DND-41 (cell line): ENCODE data around the gene TFCP2L1.

Source experiments
- ATAC-seq: fragments of 200-7000 bp; cut with Tn5 transposase; 3 replicates; pipeline ENCODE4 v1.9.1; 2021; ENCODE audit warnings: low read depth; ENCODE audit not compliant: insufficient read depth
- DNase-seq: peaks from one replicate; pipeline ENCODE4 v3.0.0-alpha.2; 2020
- H2AFZ ChIP-seq: 2 replicates; pipeline ENCODE4 v1.6.0; 2012; ENCODE audit warnings: low read depth, low read length
- H3K27ac ChIP-seq: 2 replicates; pipeline ENCODE4 v1.5.1; 2012; ENCODE audit warnings: low read length, inconsistent platforms
- H3K27me3 ChIP-seq: fragments of 200-600 bp; sonication (generic); 2 replicates; pipeline ENCODE4 v1.6.0; 2012; ENCODE audit warnings: low read length, mild to moderate bottlenecking, inconsistent platforms; ENCODE audit not compliant: insufficient read depth, poor library complexity
- H3K36me3 ChIP-seq: 2 replicates; pipeline ENCODE4 v1.5.1; 2012; ENCODE audit warnings: low read length, inconsistent platforms; ENCODE audit not compliant: insufficient read depth
- H3K4me1 ChIP-seq: 2 replicates; pipeline ENCODE4 v1.5.1; 2012; ENCODE audit warnings: mild to moderate bottlenecking, low read length; ENCODE audit not compliant: insufficient read depth
- H3K4me2 ChIP-seq: 2 replicates; pipeline ENCODE4 v1.6.0; 2012; ENCODE audit warnings: mild to moderate bottlenecking, moderate library complexity, low read length, inconsistent platforms; ENCODE audit not compliant: insufficient read depth
- H3K4me3 ChIP-seq, 2 experiments: fragments of 200-600 bp in 1 of 2; shearing (Covaris generic) in 1 of 2; 2 replicates each; pipeline ENCODE4 v1.5.1; 2012 to 2016; ENCODE audit warnings: inconsistent platforms in 2 of 2, low read length in 2 of 2, mild to moderate bottlenecking in 2 of 2, low read depth in 1 of 2, moderate library complexity in 1 of 2
- H3K79me2 ChIP-seq: 2 replicates; pipeline ENCODE4 v1.6.0; 2012; ENCODE audit warnings: low read length, inconsistent platforms; ENCODE audit not compliant: insufficient read depth
- H3K9ac ChIP-seq: 2 replicates; pipeline ENCODE4 v1.6.0; 2012; ENCODE audit warnings: low read depth, mild to moderate bottlenecking, inconsistent platforms, low read length, moderate library complexity
- H3K9me3 ChIP-seq: 2 replicates; pipeline ENCODE4 v1.5.1; 2012; ENCODE audit warnings: low read length, moderate library complexity, mild to moderate bottlenecking, inconsistent platforms; ENCODE audit not compliant: insufficient read depth, severe bottlenecking
- H4K20me1 ChIP-seq: 2 replicates; pipeline ENCODE4 v1.6.0; 2012; ENCODE audit warnings: low read length; ENCODE audit not compliant: insufficient read depth
- CTCF ChIP-seq: IDR thresholded peaks from 2 replicates; pipeline ENCODE4 v1.5.1; 2012; ENCODE audit warnings: borderline replicate concordance, low read length, moderate library complexity, mild to moderate bottlenecking; ENCODE audit not compliant: poor library complexity, severe bottlenecking; ENCODE audit errors: extremely low read depth
- EZH2 ChIP-seq: IDR thresholded peaks from 3 replicates; pipeline ENCODE4 v1.6.1; 2012; ENCODE audit warnings: borderline replicate concordance, low read depth, mild to moderate bottlenecking, moderate library complexity, low read length, inconsistent platforms; ENCODE audit not compliant: severe bottlenecking

Gene TFCP2L1

GRCh38 chr2:121234791-121235190 lies 50.2 kb downstream of the TFCP2L1 start:
- no peak overlapping the region for H3K4me3 ChIP-seq
- H2AFZ ChIP-seq: no peak overlapping the region
- H4K20me1 ChIP-seq: no peaks in the 10 kb centered on the region
- H3K36me3 ChIP-seq: no peaks in the 10 kb centered on the region
- ATAC-seq: no peak
- H3K27me3 ChIP-seq: peaks cover 5% of the 10 kb centered on the region
- no peaks in the 10 kb centered on the region for H3K79me2 ChIP-seq
- no peaks in the 10 kb centered on the region for H3K4me1 ChIP-seq
- no peak for DNase-seq
- H3K9me3 ChIP-seq: no peaks in the 10 kb centered on the region
- no peak overlapping the region for H3K4me2 ChIP-seq
- no peak overlapping the region for H3K27ac ChIP-seq
- TF ChIP-seq CTCF: no peak
- TF ChIP-seq EZH2: no peak
- H3K9ac ChIP-seq: no peak overlapping the region

GRCh38 chr2:121234144-121234543 lies 50.9 kb downstream of the TFCP2L1 start:
- H3K27me3 ChIP-seq: peaks cover 5% of the 10 kb centered on the region

GRCh38 chr2:121233486-121234110 lies 51.4 kb downstream of the TFCP2L1 start:
- TF ChIP-seq CTCF: no peak

More at GRCh38 chr2:121234144-121234543, 50.9 kb downstream of the TFCP2L1 start:
- Histone ChIP-seq H2AFZ (no peak overlapping the region), H3K79me2 (no peaks in the 10 kb centered on the region), H3K9ac (no peak overlapping the region), H3K4me1 (no peaks in the 10 kb centered on the region), H3K9me3 (no peaks in the 10 kb centered on the region), H3K36me3 (no peaks in the 10 kb centered on the region), H3K27ac (no peak overlapping the region), H4K20me1 (no peaks in the 10 kb centered on the region), H3K4me3 (no peak overlapping the region), H3K4me2 (no peak overlapping the region)
- no peak for DNase-seq
- ATAC-seq: no peak
- no peak for TF ChIP-seq EZH2
- TF ChIP-seq CTCF: no peak

More at GRCh38 chr2:121233486-121234110, 51.4 kb downstream of the TFCP2L1 start:
- Histone ChIP-seq H3K36me3 (no peaks in the 10 kb centered on the region), H3K79me2 (no peaks in the 10 kb centered on the region), H3K4me3 (no peak overlapping the region), H3K4me1 (no peaks in the 10 kb centered on the region), H3K9me3 (no peaks in the 10 kb centered on the region), H2AFZ (no peak overlapping the region), H3K27me3 (peaks cover 5% of the 10 kb centered on the region), H3K4me2 (no peak overlapping the region), H3K9ac (no peak overlapping the region), H4K20me1 (no peaks in the 10 kb centered on the region), H3K27ac (no peak overlapping the region)
- no peak for DNase-seq
- ATAC-seq: no peak
